Activated CD4-positive, alpha-beta T cell treated with anti-CD3 and anti-CD28 coated beads, Interleukin-10, Interleukin-2, amounts not matched to agents 100 ng/mL and 50 ng/mL, durations not matched to agents 16 hours and 8 hours (primary cell): ENCODE data around the gene GRM8.

Experiments
- DNase-seq: peaks from one replicate; pipeline ENCODE4 v3.0.0-alpha.2; 2020

The GRM8 gene

GRCh38 chr7:126495001-126495400 lies 757.7 kb downstream of the GRM8 start:
- DNase-seq = no peak

- DNase-seq = no peak
These were observed 758.9 kb downstream of the GRM8 start for GRCh38 chr7:126493801-126494200.

GRCh38 chr7:126489874-126490273 lies 762.9 kb downstream of the GRM8 start:
- DNase-seq = no peak

DNA sequence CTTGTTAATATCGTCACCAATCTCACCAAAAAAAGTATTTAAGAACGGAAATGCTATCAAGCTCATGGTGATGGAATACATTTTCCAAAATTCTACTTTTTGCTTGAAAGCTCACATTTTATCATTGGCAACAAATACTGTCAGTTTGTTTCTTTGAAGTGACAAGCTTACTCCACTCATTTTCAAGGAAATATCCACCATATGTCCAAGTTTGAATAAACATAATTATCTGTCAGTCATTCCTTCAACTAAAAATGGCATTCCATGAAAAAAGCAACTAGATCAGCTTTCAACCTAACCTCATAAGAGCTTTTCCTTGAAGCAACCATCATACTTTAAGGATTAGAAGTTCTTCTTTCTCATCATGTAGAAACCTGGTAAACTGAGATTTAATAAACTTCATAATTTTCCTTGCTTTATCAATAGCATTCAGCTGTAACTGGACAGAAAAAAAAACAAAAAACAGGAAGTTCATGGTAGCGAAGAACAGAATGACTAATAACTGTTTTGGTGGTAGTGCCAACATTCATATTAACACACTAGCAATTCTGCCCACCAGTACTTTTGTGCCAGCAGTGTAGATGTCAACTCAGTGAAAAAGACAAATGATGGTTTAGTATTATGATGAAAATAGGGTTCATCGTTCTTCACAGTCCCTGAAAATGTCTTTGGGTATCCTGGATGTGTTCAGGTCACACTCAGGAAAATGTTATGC lies 764.9 kb downstream of the GRM8 start:
- no peak for DNase-seq

DNA sequence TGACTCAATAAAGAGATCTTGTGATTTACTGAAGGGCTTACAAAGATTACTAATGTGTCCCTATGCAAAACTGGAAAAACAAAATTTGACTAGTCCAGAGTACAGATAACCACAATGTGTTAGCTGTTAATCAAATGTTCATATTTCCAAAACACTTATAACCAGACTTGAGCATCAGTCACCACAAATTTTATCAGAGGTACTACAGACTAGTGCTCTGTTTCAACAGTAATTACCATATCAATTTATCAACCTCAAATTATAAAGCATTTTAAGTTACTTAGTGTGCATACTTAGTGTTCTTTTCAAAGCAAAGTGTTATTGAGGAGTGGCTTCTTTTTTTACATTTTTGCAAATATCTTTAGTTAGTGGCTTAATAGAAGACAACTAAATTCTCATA lies 765.9 kb downstream of the GRM8 start:
- no peak for DNase-seq

DNA sequence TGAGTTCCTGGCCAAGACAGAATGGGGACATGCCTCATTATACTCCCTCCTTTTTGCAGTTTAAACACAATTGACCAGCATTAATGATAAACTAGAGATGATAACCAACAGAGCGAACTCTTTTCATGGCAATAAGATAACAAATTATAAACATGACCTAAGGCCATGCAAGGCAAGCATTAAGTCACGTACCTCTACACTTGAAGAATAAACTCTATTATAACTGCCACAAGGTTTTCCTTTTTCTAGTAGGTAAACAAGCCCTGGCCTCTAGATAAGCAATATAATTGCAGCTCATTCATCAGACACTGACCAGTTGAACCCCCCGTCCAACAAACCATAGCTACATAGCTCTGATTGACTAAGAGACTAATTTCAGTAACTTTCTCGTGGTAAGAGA lies 767.0 kb downstream of the GRM8 start:
- DNase-seq = no peak

DNA sequence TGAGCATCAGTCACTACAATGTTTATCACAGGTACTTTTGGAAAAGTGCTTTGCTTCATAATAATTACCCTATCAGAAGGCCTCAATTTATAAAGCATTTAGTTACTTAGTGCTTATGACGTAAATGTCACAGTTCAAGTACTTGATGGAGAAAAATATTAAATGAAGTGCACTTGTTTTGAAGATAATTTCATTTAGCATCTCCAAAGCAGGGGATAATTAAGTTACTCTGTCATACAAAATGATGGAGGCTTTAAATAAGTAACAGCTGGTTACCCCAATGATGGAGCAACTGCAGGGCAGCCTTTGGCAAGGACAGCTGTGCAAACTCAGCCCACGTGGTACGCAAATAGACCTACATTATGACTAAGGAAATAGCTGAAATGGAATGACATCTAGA lies 768.8 kb downstream of the GRM8 start:
- no peak for DNase-seq

- no peak for DNase-seq
These were observed 779.9 kb downstream of the GRM8 start for GRCh38 chr7:126472825-126473224.

DNA sequence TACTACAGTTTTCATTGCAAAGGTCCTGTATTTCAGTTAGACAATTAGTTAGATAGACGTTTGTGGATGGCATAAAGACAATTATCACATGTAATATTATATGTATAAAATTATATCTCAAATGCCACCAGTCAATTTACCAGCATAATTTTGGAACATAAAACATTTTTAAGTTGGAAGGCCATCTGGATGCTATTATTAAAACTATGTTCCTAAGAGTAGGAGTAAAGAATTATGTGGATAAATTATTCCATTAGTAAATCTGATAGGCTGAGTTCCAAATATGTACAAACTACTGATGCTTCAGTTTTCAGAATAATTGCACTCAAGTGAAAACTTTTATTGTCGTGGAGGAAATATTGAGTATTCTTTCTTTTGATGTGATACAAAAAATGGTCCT lies 790.3 kb downstream of the GRM8 start:
- no peak for DNase-seq

DNA sequence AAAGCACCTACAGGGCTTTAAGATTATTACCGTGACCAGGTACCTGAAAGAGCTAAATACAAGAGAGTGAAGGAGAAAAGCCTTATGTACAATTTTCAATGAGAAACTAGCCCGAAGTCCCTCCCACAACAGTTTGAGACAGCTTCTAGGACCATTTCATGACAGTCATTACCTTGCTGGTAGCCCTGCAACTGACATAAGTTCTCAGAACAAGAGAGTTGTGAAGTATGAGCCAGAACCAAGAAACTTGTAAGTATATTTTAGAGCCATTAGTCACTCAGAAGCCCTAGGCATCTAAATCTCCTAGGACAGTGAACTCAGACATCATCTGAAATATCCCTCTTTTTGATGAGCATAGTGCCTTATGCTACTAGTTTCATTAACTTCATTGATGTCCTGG lies 792.1 kb downstream of the GRM8 start:
- no peak for DNase-seq

DNA sequence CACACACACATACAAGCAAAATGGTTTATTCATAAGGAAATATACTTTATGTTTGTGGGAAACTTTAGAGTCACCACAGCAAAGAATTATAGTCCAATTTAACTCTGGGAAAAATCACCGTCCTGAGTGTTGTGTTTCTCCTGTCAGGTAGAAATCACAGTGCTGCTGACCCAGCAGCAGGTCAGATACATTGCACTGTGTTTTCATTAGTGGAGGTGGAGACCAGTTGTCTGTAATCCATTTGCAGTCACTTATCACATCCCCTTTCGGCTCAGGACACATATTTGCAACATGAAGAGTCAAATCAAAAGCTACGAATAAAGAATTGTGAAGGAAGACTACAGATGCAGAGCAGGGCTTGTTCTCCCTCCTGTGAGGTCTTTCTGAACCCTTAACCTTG lies 799.6 kb downstream of the GRM8 start:
- no peak for DNase-seq

DNA sequence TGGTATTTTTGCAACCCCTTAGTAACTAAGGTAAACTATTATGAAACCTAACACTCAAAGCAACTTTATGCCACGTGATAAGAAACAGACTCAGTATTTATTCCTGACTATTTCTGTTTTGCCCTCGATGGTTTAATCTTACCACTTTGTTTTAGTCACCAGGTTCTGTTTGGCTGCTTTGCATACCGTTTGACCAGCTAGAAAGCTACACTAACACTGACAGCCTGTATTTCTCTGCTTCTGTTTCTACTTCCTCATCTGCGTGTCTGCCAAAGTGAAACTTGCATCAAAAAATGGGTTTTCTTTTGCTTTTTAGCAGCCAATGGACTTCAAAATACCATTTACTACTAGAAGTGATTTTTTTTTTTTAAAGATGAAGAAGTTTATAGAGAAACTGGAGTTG lies 802.5 kb downstream of the GRM8 start:
- no peak for DNase-seq

- DNase-seq = no peak
These were observed 803.0 kb downstream of the GRM8 start for GRCh38 chr7:126449611-126450268.

GRCh38 chr7:126447984-126448383 lies 804.8 kb downstream of the GRM8 start:
- no peak for DNase-seq

- DNase-seq = no peak
These were observed 806.8 kb downstream of the GRM8 start for GRCh38 chr7:126445991-126446390.

GRCh38 chr7:126443951-126444350 lies 808.8 kb downstream of the GRM8 start:
- no peak for DNase-seq

DNA sequence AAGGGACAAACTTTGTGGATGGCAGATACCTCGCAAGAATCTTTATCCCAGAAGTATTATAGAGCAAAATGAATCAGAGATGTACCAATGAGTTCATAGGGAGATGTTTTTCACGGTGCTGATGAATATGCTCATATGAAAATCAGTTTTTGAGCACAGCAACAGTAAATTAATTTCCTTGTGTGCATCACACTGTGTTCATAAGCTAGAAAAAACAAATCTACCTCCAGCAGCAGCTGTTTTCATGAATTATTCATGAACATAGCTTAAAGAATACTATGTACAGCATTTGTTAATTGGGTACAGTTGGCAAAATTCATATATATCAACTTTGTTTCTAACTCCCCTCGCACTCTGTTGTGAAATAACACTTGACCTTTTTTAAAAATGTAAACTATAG lies 809.8 kb downstream of the GRM8 start:
- DNase-seq = no peak

GRCh38 chr7:126441745-126442144 lies 811.0 kb downstream of the GRM8 start:
- no peak for DNase-seq

DNA sequence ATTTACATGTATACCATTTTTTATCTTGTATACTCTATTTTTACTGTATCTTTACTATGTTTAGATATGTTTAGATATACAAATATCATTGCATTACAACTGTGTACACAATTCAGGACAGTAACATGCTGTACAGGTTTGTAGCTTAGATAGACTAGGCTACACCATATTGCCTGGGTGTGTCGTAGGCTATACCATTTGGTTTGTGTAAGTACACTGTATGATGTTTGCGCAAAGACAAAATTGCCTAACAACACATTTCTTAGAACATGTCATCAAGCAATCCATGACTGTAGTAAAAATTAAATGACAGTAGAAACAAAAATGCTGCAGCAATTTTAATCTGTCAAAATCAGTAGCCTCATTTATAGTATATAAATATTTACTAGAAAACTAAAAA lies 812.2 kb downstream of the GRM8 start:
- DNase-seq = no peak

- DNase-seq = no peak
These were observed 816.4 kb downstream of the GRM8 start for GRCh38 chr7:126436213-126436868.

DNA sequence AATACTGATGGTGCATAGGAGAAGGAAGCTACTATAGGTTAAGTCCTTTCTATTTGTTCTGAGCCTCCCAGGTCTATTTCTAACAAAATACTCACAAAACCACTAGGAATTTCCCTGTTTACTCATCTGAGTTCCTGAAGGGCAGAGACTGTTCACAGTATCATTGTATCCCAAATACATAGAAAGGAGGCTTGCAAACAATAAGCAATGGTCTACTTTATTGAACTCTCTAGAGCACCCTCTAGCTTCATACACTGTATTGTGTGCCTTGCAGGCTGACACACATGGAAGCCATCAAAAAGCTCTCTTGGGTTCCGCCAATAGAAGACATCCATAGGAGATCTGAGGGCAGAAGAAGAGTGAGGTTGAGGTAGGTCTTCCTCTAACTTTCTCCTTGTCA lies 826.1 kb downstream of the GRM8 start:
- no peak for DNase-seq

GRCh38 chr7:126424985-126425384 lies 827.8 kb downstream of the GRM8 start:
- no peak for DNase-seq

GRCh38 chr7:126419047-126419446 lies 833.7 kb downstream of the GRM8 start:
- no peak for DNase-seq

- no peak for DNase-seq
These were observed 840.8 kb downstream of the GRM8 start for GRCh38 chr7:126411821-126412383.
